Measurements from ENCODE around the gene STAC3.

DNA sequence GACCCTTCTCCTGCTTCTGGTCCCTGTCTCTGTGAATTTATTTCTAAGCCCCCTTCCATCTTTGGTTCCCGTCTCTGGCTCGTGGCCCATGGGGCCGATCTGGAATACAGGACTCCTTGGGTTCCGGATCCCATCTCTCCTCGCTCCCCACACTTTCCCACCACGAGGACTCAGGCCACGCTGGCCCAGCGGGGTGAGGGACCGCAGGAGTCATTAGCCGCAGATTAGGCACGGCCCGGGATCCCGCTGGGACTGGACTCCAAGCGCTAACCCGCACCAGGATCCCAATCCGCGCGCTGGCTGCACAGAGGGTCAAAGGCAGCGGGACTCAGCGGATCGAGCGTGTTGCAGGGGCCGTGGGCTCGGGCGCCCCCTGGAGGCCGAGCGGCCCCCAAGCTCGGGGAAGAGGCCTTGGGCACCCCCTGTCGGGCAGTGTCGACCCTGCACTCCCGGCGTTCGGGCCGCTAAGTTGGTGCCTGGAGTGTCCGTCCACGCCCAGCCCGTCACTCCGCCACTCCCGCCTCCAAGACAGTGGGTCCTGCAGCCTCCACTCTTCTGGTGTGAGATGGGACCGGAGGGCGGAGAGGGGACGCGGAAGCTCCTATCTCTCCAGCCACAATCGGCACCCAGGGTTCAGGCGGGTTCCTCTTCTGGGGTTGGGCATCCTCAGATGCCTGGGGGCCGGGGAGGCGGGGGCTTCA lies 12.0 kb downstream of the STAC3 start:
- no peak for TF ChIP-seq ELF4 (IDR thresholded peaks at IDR 0.05)
- TF ChIP-seq HDGF (IDR thresholded peaks at IDR 0.05; ENCODE audit: borderline replicate concordance) = no peak
- no peak for TF ChIP-seq ZNF384 (IDR thresholded peaks at IDR 0.05)
- no peak for TF ChIP-seq BHLHE40 (IDR thresholded peaks at IDR 0.05; ENCODE audit: borderline replicate concordance)
- TF ChIP-seq, protein P1, sequence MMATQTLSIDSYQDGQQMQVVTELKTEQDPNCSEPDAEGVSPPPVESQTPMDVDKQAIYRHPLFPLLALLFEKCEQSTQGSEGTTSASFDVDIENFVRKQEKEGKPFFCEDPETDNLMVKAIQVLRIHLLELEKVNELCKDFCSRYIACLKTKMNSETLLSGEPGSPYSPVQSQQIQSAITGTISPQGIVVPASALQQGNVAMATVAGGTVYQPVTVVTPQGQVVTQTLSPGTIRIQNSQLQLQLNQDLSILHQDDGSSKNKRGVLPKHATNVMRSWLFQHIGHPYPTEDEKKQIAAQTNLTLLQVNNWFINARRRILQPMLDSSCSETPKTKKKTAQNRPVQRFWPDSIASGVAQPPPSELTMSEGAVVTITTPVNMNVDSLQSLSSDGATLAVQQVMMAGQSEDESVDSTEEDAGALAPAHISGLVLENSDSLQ (IDR thresholded peaks at IDR 0.05) = peak; percentile 76

All from HEK293T (cell line).